GM10248 (cell line): ENCODE data around the gene PCSK6.
"Not testable (repeated sequence)": the region's sequence is repeated elsewhere in the genome, so short reads cannot be mapped to it uniquely, and the experiment has no call there.

ENCODE experiments used
- CTCF ChIA-PET: fragments of 300-600 bp; sonication (Branson Sonifier 250); formaldehyde crosslinking; extraction: SDS; loops from one replicate; lab custom pipeline; 2021; ENCODE audit warnings: antibody characterized with exemption; lab: Yijun Ruan, JAX
- POLR2A ChIA-PET: fragments of 350-650 bp; sonication (Branson Sonifier 250); formaldehyde crosslinking; extraction: SDS; loops from one replicate; lab custom pipeline; 2020; ENCODE audit warnings: antibody characterized with exemption; lab: Yijun Ruan, JAX
- DNase-seq: peaks from one replicate; pipeline ENCODE4 v3.0.0; 2012; ENCODE audit errors: extremely low spot score
- TF ChIP-seq, protein P1 (sequence below): IDR thresholded peaks from 2 replicates; pipeline ENCODE4 v1.5.1; 2012; ENCODE audit warnings: mild to moderate bottlenecking, low read depth; ENCODE audit errors: extremely low read depth, missing control alignments, control extremely low read depth

Gene PCSK6

DNA sequence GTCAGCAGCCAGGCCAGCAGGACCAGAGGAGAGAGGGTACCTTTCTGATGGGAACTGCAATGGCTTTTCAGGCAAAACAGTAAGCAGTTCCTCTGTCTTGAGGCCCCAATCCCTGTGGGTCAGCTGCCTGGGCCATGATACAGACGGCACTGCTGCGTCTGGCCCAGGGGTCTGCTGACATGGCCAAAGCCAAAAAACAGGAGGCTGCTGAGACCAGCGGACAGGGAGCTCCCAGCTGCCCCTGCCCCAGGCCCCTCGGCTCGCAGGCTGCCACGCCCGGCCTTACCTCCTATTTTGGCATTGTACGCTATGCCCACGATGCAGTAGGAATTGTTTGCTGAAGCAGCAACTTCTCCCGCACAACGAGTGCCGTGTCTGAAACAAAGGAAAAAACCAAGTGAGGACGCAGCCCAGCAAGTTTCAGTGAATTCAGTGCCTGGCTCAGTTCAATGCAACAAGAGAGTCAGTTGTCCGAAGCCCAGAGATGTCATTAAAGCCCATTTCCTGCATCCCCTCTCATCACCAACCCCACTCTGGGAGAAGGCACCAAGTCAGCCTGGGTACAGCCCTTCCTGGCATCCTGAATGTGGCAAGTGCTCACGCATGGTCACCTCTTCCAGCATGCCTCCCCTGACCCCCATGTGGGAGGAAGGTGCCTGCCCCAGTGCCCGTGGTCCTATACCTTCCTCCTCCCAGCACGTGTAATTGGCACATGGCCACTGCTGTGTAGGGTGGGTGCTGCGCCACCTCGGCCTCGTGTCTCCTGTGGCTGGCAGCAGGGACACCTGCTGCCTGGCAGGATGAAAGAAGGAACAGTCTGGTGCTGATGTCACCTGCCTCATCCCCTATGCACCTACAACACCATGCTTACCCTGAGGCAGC, 61.7 kb downstream of the PCSK6 start:
- ChIA-PET POLR2A (no interaction called here), CTCF (interaction anchor here (1.2 kb wide), 1 partner anchor 12 kb away, joined by 3 read pairs; no protein-coding TSS in a partner anchor)
- TF ChIP-seq, protein P1, sequence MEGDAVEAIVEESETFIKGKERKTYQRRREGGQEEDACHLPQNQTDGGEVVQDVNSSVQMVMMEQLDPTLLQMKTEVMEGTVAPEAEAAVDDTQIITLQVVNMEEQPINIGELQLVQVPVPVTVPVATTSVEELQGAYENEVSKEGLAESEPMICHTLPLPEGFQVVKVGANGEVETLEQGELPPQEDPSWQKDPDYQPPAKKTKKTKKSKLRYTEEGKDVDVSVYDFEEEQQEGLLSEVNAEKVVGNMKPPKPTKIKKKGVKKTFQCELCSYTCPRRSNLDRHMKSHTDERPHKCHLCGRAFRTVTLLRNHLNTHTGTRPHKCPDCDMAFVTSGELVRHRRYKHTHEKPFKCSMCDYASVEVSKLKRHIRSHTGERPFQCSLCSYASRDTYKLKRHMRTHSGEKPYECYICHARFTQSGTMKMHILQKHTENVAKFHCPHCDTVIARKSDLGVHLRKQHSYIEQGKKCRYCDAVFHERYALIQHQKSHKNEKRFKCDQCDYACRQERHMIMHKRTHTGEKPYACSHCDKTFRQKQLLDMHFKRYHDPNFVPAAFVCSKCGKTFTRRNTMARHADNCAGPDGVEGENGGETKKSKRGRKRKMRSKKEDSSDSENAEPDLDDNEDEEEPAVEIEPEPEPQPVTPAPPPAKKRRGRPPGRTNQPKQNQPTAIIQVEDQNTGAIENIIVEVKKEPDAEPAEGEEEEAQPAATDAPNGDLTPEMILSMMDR, result no peak
- DNase-seq, result no peak

DNA sequence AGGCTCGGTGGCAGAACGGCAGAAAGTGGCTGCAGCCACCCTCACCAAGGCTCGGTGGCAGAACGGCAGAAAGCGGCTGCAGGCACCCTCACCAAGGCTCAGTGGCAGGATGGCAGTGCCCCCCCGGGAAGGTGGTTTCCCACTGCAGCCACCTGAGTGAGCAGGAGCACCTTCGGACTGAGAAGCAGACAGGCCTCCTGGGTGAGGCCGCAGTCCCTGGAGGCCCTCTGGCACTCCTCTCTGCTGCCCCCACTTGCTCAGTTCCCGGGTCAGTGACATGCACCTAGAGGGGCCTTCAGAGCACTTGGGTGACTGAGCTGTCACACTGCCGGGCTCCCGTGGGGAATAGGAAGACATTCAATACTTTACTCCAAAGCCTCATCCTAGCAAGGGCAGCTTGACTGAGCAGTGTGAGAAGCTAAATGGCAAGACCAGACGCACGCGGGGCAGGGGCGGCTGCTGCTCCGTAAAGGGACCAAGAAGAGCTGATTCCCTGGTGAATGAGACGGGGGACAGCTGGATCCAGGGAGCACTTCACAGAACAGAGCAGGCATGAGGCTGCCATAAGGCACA, 62.7 kb downstream of the PCSK6 start:
- CTCF ChIA-PET, result interaction anchor here (1.2 kb wide), 1 partner anchor 13 kb away, joined by 3 read pairs; no protein-coding TSS in a partner anchor
- POLR2A ChIA-PET, result no interaction called here
- DNase-seq, result no peak
- TF ChIP-seq, protein P1, result no peak

DNA sequence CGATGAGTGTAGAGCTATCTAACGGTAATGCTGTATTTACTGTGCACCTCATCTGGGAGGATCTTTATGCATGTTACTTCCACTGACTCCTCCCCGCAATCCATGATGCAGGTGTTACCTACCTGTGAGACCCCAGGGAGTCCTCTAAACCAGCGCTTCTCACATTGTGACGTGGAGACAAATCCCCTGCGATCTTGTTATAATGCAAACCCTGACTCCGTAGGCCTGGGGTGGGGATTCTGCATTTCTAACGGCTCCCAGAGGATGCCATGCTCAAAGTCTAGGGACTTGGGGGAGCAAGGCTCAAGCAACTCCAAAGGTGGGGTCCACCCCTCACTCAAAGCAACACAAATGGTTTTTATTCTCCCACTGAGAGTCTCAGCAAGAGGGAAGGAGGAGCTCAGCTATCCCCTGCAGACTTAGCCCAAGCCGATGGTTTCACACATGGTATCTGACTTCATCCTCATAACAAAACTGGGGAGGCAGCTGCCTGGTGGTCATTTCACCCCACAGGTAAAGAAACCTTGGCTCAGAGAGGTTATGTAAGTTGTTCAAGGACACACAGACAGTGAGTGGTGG, 63.6 kb downstream of the PCSK6 start:
- CTCF ChIA-PET, result interaction anchor here (1.2 kb wide), 1 partner anchor 25 kb away, joined by 3 read pairs; no protein-coding TSS in a partner anchor
- TF ChIP-seq, protein P1, result no peak
- DNase-seq, result no peak
- POLR2A ChIA-PET, result no interaction called here

DNA sequence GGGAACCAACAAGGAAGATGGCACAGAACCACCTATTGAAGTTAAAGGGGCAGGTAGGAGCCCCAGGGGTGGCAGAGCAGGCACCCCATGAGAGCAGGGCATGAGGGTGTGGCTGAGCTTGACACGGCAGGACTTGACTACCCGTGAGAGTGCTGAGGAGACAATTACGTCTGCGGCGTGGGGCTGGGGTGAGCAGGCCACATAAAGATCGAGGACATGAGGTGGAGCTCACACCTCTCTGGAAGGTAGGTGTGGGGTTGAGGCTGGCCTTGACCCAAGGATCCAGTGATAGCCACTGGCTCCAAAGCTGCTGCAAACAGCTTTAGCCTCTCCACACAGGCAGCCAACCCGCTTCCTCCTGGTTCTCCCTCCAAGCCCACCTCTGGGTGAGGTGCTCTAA, 64.5 kb downstream of the PCSK6 start:
- TF ChIP-seq, protein P1, result no peak
- POLR2A ChIA-PET, result interaction anchor here (0.6 kb wide), 1 partner anchor 155 kb away, joined by 11 read pairs; no protein-coding TSS in a partner anchor
- CTCF ChIA-PET, result interaction anchor here (1.2 kb wide), 1 partner anchor 26 kb away, joined by 3 read pairs; no protein-coding TSS in a partner anchor
- DNase-seq, result no peak

DNA sequence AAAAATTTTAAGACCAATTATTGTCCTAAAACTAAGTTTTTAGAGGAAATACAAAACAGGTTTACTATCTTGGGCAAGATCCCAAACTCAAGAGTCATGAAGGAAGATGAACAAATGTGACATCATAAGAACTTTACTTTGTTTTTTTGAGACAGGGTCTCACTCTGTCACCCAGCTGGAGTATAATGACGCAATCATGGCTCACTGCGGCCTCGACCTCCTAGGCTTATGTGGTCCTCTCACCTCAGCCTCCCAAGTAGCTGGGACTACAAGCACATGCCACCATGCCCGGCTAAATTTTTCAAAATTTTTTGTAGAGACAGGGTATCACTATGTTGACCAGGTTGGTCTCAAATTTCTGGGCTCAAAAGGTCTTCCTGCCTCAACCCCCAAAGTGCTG, 69.3 kb downstream of the PCSK6 start:
- ChIA-PET CTCF (no interaction called here), POLR2A (no interaction called here)
- no peak for DNase-seq
- TF ChIP-seq, protein P1, result no peak

DNA sequence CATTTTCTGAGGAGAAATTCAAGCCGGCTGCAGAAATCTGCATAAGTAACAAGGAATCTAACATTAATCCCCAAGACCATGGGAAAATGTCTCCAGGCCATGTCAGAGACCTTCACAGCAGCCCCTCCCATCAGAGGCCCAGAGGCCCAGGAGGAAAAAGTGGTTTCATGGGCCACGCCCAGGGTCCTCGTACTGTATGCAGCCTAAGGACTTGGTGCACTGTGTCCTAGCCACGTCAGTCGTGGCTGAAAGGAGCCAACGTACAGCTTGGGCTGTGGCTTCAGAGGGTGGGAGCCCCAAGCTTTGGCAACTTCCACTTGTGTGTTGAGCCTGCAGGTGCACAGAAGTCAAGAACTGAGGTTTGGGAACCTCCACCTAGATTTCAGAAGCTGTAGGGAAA, 73.0 kb downstream of the PCSK6 start:
- DNase-seq, CTCF ChIA-PET, POLR2A ChIA-PET: not testable (repeated sequence)
